Measurements from ENCODE around the gene RHOXF1. TPM values are rescaled to one million over a fixed set of nuclear protein-coding genes. Genes with fewer than 3 reads are reported as not detected.
A peak's percentile ranks its signal among the peaks of the same experiment; 100 is the strongest.
"Not testable (repeated sequence)": the region's sequence is repeated elsewhere in the genome, so short reads cannot be mapped to it uniquely, and the experiment has no call there.

RHOXF1 gene
- total and polyA plus RNA-seq, 4 experiments from 2014 or later = 0.30 to 2.1 (median 1.7) TPM; not detected in 1

DNA sequence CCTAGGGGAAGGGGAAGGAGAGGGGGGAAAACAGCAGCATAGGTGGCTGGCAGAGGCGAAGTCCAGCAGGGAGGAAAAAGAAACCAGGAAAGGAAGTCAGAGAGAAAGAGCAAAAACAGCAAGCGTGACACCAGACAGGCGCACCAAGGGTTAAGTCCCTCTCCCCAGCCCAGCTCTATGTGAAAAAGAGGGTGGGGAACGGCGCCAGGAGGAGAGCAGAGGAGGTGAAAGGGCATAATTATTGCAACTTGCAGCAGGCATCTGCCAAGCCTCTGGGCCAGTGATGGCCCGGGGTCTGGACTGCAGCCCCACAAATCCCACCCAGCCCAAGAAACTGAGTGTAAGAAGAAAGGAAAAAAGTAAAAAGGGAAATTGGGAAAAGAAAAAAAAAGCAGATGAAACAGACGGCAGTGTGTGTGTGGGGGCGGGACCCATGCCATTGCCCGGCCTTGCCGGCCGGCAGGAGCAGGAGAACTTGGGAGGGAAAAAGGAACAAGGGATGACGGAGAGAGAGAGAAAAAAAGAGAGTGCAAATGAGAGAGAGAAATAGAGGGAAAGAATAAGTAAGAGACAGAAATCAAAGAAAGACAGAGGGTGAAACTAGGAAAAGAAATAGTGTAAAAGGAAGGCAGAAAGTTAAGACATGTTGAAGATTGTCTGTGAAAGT is 28.6 kb upstream of the RHOXF1 start:
- POLR2A ChIA-PET (ENCODE audit: partially characterized antibody) = no interaction called here
- no peak overlapping the region for H3K4me3 ChIP-seq (ENCODE audit: low read length in 2 of 2)

GRCh38 chrX:120140293-120140981 is 24.7 kb upstream of the RHOXF1 start:
- no peaks in the 10 kb centered on the region for H3K36me3 Mint-ChIP-seq
- ChIA-PET POLR2A (ENCODE audit: partially characterized antibody) (no interaction called here), CTCF (ENCODE audit: partially characterized antibody) (no interaction called here)
- H3K4me3 ChIP-seq (ENCODE audit: low read length in 2 of 2) = no peak overlapping the region
- H3K4me3 Mint-ChIP-seq = peak overlapping the region in 7 of 8 donors; percentile 6 to 75 (median 73)
- H3K4me1 ChIP-seq (ENCODE audit: insufficient read depth, low read length) = peaks cover 14% of the 10 kb centered on the region
- DNase-seq = no peak
- no peak overlapping the region for H3K27ac Mint-ChIP-seq
- H3K27ac ChIP-seq (ENCODE audit: low read depth, low read length) = no peak overlapping the region
- intact Hi-C loops (cut with micrococcal nuclease) = no loop called here
- no peaks in the 10 kb centered on the region for H3K9me3 Mint-ChIP-seq
- no peaks in the 10 kb centered on the region for H3K9me3 ChIP-seq (ENCODE audit: control insufficient read depth in 1 of 2, low read length in 2 of 2)
- no peaks in the 10 kb centered on the region for H3K36me3 ChIP-seq (ENCODE audit: insufficient read depth, low read length)
- H3K27me3 Mint-ChIP-seq = no peaks in the 10 kb centered on the region
- no peaks in the 10 kb centered on the region for H3K27me3 ChIP-seq (ENCODE audit: insufficient read depth, low read length)
- H3K4me1 Mint-ChIP-seq = peaks cover 6 to 39% (median 14%) of the 10 kb centered on the region in 4 donors

More for the DNA sequence above, 28.6 kb upstream of the RHOXF1 start:
- Mint-ChIP-seq H3K4me1 (peaks cover 14 to 48% (median 27%) of the 10 kb centered on the region in 4 donors), H3K9me3 (peaks cover 0 to 3% (median 0%) of the 10 kb centered on the region in 8 donors), H3K27me3 (no peaks in the 10 kb centered on the region), H3K4me3 (peak overlapping the region in 2 of 8 donors; percentile 54 to 59), H3K27ac (peak overlapping the region in 1 of 7 donors; percentile 17), H3K36me3 (no peaks in the 10 kb centered on the region)
- intact Hi-C loops (cut with micrococcal nuclease) = no loop called here
- no peaks in the 10 kb centered on the region for H3K9me3 ChIP-seq (ENCODE audit: control insufficient read depth in 1 of 2, low read length in 2 of 2)
- peaks cover 20% of the 10 kb centered on the region for H3K4me1 ChIP-seq (ENCODE audit: insufficient read depth, low read length)
- H3K27me3 ChIP-seq (ENCODE audit: insufficient read depth, low read length) = no peaks in the 10 kb centered on the region
- no peaks in the 10 kb centered on the region for H3K36me3 ChIP-seq (ENCODE audit: insufficient read depth, low read length)
- CTCF ChIA-PET (ENCODE audit: partially characterized antibody) = no interaction called here
- no peak overlapping the region for H3K27ac ChIP-seq (ENCODE audit: low read depth, low read length)
- DNase-seq = no peak

DNA sequence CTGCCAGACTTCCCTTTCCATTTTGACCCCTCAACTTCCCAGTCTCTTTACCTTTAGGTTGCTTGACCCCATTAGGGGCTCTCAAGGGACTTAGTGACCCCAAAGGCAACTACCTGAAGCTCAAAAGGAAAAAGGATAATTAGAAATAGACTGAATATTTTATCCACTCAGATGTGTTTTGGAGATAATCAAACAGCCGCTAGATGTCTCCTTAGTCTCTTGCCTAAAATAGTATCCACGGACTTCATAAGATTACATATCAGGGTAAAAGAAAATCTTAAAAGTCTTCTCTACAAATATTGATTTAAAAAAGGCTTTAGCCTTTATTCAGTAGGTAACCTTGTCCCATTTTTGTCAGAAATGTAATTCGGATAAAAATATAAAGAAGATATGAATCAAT is 21.7 kb upstream of the RHOXF1 start:
- H3K27me3 ChIP-seq (ENCODE audit: insufficient read depth, low read length) = no peaks in the 10 kb centered on the region
- H3K9me3 Mint-ChIP-seq = no peaks in the 10 kb centered on the region
- ChIA-PET POLR2A (ENCODE audit: partially characterized antibody) (no interaction called here), CTCF (ENCODE audit: partially characterized antibody) (no interaction called here)
- H3K27ac Mint-ChIP-seq = no peak overlapping the region
- H3K4me3 ChIP-seq (ENCODE audit: low read length in 2 of 2) = no peak overlapping the region
- H3K36me3 Mint-ChIP-seq = no peaks in the 10 kb centered on the region
- intact Hi-C loops (cut with micrococcal nuclease) = no loop called here
- H3K27ac ChIP-seq (ENCODE audit: low read depth, low read length) = no peak overlapping the region
- H3K9me3 ChIP-seq (ENCODE audit: control insufficient read depth in 1 of 2, low read length in 2 of 2) = no peaks in the 10 kb centered on the region
- H3K27me3 Mint-ChIP-seq = no peaks in the 10 kb centered on the region
- peaks cover 2 to 24% (median 8%) of the 10 kb centered on the region in 4 donors for H3K4me1 Mint-ChIP-seq
- DNase-seq = no peak
- no peaks in the 10 kb centered on the region for H3K4me1 ChIP-seq (ENCODE audit: insufficient read depth, low read length)
- H3K4me3 Mint-ChIP-seq = no peak overlapping the region
- no peaks in the 10 kb centered on the region for H3K36me3 ChIP-seq (ENCODE audit: insufficient read depth, low read length)

DNA sequence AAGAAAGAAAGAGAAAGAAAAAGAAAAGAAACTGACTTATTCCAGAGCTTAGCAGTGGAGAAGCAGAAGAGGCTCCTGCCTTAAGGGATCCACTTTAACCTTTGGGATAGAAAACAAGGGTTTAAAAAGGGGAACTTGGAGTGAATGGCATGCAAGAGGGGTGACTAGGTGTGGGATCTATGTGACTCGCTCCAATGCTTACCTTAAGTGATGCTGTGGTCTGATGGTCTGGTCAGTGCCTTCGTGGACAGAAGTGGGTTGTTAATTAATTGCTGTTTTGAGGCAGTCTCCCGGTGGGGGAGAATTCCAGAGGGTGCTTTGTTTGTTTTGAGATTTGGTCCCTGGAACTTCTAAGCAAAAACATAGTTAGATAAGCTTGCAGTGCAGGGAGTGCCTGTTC is 21.1 kb upstream of the RHOXF1 start:
- Histone ChIP-seq H3K9me3 (ENCODE audit: control insufficient read depth in 1 of 2, low read length in 2 of 2) (no peaks in the 10 kb centered on the region), H3K27me3 (ENCODE audit: insufficient read depth, low read length) (no peaks in the 10 kb centered on the region), H3K36me3 (ENCODE audit: insufficient read depth, low read length) (no peaks in the 10 kb centered on the region), H3K4me3 (ENCODE audit: low read length in 2 of 2) (no peak overlapping the region), H3K4me1 (ENCODE audit: insufficient read depth, low read length) (no peaks in the 10 kb centered on the region), H3K27ac (ENCODE audit: low read depth, low read length) (no peak overlapping the region)
- no peaks in the 10 kb centered on the region for H3K9me3 Mint-ChIP-seq
- H3K36me3 Mint-ChIP-seq = no peaks in the 10 kb centered on the region
- H3K4me1 Mint-ChIP-seq = peaks cover 2 to 22% (median 7%) of the 10 kb centered on the region in 4 donors
- no peak for DNase-seq
- no peaks in the 10 kb centered on the region for H3K27me3 Mint-ChIP-seq
- H3K4me3 Mint-ChIP-seq = no peak overlapping the region
- intact Hi-C loops (cut with micrococcal nuclease) = no loop called here
- no peak overlapping the region for H3K27ac Mint-ChIP-seq
- POLR2A ChIA-PET (ENCODE audit: partially characterized antibody) = no interaction called here
- CTCF ChIA-PET (ENCODE audit: partially characterized antibody) = no interaction called here

DNA sequence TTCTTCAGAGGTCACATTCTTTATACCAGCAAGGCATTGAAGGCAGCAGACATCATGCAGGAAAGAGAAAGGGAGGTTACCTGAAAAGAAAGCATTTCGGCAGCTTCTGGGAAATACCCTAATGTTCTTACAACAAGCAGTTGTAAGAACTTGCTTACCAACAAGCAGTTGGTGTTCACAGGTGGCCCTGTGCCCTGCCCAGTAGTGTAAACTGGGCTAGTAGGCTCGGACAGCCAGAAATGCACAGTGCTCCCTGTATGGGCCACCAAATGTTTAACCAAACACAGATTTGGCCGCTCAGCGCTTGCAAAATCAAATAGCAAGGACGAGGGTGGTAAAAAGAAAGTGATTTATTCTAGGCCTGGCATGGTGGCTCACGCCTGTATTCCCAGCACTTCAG is 20.4 kb upstream of the RHOXF1 start:
- H3K4me3 Mint-ChIP-seq = peak overlapping the region in 2 of 8 donors; percentile 2 to 35
- Histone ChIP-seq H3K9me3 (ENCODE audit: control insufficient read depth in 1 of 2, low read length in 2 of 2) (no peaks in the 10 kb centered on the region), H3K4me1 (ENCODE audit: insufficient read depth, low read length) (no peaks in the 10 kb centered on the region), H3K36me3 (ENCODE audit: insufficient read depth, low read length) (no peaks in the 10 kb centered on the region), H3K4me3 (ENCODE audit: low read length in 2 of 2) (no peak overlapping the region), H3K27ac (ENCODE audit: low read depth, low read length) (no peak overlapping the region), H3K27me3 (ENCODE audit: insufficient read depth, low read length) (no peaks in the 10 kb centered on the region)
- no peaks in the 10 kb centered on the region for H3K27me3 Mint-ChIP-seq
- POLR2A ChIA-PET (ENCODE audit: partially characterized antibody) = no interaction called here
- no peak for DNase-seq
- no peaks in the 10 kb centered on the region for H3K36me3 Mint-ChIP-seq
- H3K27ac Mint-ChIP-seq = peak overlapping the region in 1 of 7 donors; percentile 18
- no peaks in the 10 kb centered on the region for H3K9me3 Mint-ChIP-seq
- CTCF ChIA-PET (ENCODE audit: partially characterized antibody) = no interaction called here
- intact Hi-C loops (cut with micrococcal nuclease) = no loop called here
- H3K4me1 Mint-ChIP-seq = peaks cover 2 to 15% (median 5%) of the 10 kb centered on the region in 4 donors

DNA sequence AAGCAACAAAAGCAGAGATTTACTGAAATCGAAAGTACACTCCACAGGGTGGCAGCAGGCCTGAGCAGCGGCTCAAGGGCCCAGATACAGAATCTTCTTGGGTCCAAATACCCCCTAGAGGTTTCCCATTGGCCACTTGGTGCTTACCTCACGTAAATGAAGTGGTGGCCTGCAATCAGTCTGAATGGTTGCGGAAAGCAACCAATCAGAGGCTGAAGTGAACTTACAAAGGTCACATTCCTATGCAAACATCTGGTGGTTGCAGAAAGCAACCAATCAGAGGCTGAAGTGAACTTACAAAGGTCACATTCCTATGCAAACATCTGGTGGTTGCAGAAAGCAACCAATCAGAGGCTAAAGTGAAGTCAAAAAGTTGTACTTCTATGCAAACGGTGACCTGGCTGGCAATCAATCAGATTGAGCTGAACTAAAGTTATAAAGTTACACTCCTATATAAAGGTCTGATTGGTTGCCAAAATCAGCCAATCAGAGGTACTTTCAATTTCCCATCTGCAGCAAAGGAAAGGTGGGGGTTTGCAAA is 12.7 kb upstream of the RHOXF1 start:
- intact Hi-C loops (cut with micrococcal nuclease) = not testable (repeated sequence)

DNA sequence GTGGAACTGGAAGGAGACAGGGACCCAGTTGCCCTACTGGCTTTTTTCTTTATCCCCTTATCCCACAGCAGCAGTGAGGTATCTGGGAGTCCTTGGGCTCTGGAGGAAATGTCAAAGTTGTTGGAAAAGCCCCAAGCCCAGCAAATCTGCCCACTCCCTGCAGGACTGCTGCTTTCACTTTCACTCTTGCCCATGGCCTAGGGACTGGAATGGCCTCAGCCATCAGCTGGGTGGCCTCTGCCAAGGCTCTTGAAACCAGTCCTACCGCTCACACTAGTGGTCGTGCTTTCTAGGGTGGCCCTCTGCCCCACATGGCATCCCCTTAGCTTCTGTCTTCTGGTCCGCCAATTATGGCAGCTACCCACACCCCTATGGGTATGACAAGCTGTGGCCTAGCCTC is 9.7 kb upstream of the RHOXF1 start:
- H3K4me3 Mint-ChIP-seq = peak overlapping the region in 1 of 8 donors; percentile 9
- peaks cover 0 to 11% (median 5%) of the 10 kb centered on the region in 4 donors for H3K4me1 Mint-ChIP-seq
- H3K27ac Mint-ChIP-seq = no peak overlapping the region
- no peak for DNase-seq
- no peak overlapping the region for H3K27ac ChIP-seq (ENCODE audit: low read depth, low read length)
- no peaks in the 10 kb centered on the region for H3K27me3 Mint-ChIP-seq
- ChIA-PET POLR2A (ENCODE audit: partially characterized antibody) (no interaction called here), CTCF (ENCODE audit: partially characterized antibody) (interaction anchor here (1.6 kb wide), 1 partner anchor 23 kb away, joined by 4 read pairs; no protein-coding TSS in a partner anchor)
- no peak overlapping the region for H3K4me3 ChIP-seq (ENCODE audit: low read length in 2 of 2)
- no peaks in the 10 kb centered on the region for H3K9me3 ChIP-seq (ENCODE audit: control insufficient read depth in 1 of 2, low read length in 2 of 2)
- intact Hi-C loops (cut with micrococcal nuclease) = no loop called here
- no peaks in the 10 kb centered on the region for H3K36me3 Mint-ChIP-seq
- H3K36me3 ChIP-seq (ENCODE audit: insufficient read depth, low read length) = no peaks in the 10 kb centered on the region
- no peaks in the 10 kb centered on the region for H3K27me3 ChIP-seq (ENCODE audit: insufficient read depth, low read length)
- no peaks in the 10 kb centered on the region for H3K4me1 ChIP-seq (ENCODE audit: insufficient read depth, low read length)
- no peaks in the 10 kb centered on the region for H3K9me3 Mint-ChIP-seq

More for the DNA sequence above, 12.7 kb upstream of the RHOXF1 start:
- H3K36me3 Mint-ChIP-seq; H3K27me3 Mint-ChIP-seq; H3K9me3 ChIP-seq (ENCODE audit: control insufficient read depth in 1 of 2, low read length in 2 of 2); H3K9me3 Mint-ChIP-seq; H3K27ac Mint-ChIP-seq; POLR2A ChIA-PET (ENCODE audit: partially characterized antibody); CTCF ChIA-PET (ENCODE audit: partially characterized antibody); H3K27me3 ChIP-seq (ENCODE audit: insufficient read depth, low read length); H3K4me1 ChIP-seq (ENCODE audit: insufficient read depth, low read length); H3K27ac ChIP-seq (ENCODE audit: low read depth, low read length); H3K4me3 ChIP-seq (ENCODE audit: low read length in 2 of 2); H3K36me3 ChIP-seq (ENCODE audit: insufficient read depth, low read length): not testable (repeated sequence)
- Mint-ChIP-seq H3K4me3 (peak overlapping the region in 2 of 8 donors; percentile 3 to 9), H3K4me1 (peaks cover 0 to 11% (median 5%) of the 10 kb centered on the region in 4 donors)
- peak in 1 of 5 donors; percentile 2 for DNase-seq

Measured in CD4-positive, alpha-beta memory T cell (primary cell).